IMR-90 (cell line): Measurements from ENCODE around the gene TEC. TPM values are rescaled to one million over a fixed set of nuclear protein-coding genes. Genes with fewer than 3 reads are reported as not detected.

ENCODE experiments used
- ATAC-seq: fragments of 200-7000 bp; cut with Tn5 transposase; 2 replicates; pipeline ENCODE4 v1.9.1; 2020; ENCODE audit warnings: low read depth, mild to moderate bottlenecking, moderate library complexity
- BruUV-seq: library from RNA; stranded (reverse); fragments of 400-500 nt; replicated peaks from 2 replicates; lab custom pipeline; 2021; lab: Mats Ljungman, UMichigan
- CTCF ChIA-PET: fragments of 300-600 bp; formaldehyde crosslinking; extraction: SDS; loops from one replicate; lab custom pipeline; 2021; ENCODE audit warnings: antibody characterized with exemption; lab: Yijun Ruan, JAX
- POLR2A ChIA-PET: fragments of 300-600 bp; sonication (Branson Sonifier 250); formaldehyde crosslinking; loops from one replicate; lab custom pipeline; 2022; ENCODE audit warnings: antibody characterized with exemption; ENCODE audit not compliant: unreplicated experiment; lab: Charles Lee
- DNase-seq: peaks from one replicate; pipeline ENCODE4 v3.0.0; 2013
- H2AFZ ChIP-seq: replicated peaks from 2 replicates; pipeline ENCODE3; 2013; ENCODE audit warnings: low read length, mild to moderate bottlenecking; ENCODE audit not compliant: poor library complexity
- H2AK5ac ChIP-seq: 2 replicates; pipeline ENCODE4 v1.6.1; 2013; ENCODE audit warnings: low read depth, low read length, inconsistent platforms
- H2AK9ac ChIP-seq: replicated peaks from 2 replicates; pipeline ENCODE3; 2013; ENCODE audit warnings: mild to moderate bottlenecking, low read depth, low read length, moderate library complexity; ENCODE audit not compliant: poor library complexity
- H2BK120ac ChIP-seq: 2 replicates; pipeline ENCODE4 v1.6.1; 2013; ENCODE audit warnings: low read depth, low read length, inconsistent platforms
- H2BK15ac ChIP-seq: 3 replicates; pipeline ENCODE4 v1.6.1; 2013; ENCODE audit warnings: low read depth, low read length, inconsistent platforms
- H2BK20ac ChIP-seq: 2 replicates; pipeline ENCODE4 v1.6.1; 2013; ENCODE audit warnings: low read depth, mild to moderate bottlenecking, inconsistent platforms, low read length, moderate library complexity
- H2BK5ac ChIP-seq: 2 replicates; pipeline ENCODE4 v1.6.1; 2013; ENCODE audit warnings: mild to moderate bottlenecking, low read depth, low read length, inconsistent platforms; ENCODE audit not compliant: poor library complexity, severe bottlenecking
- H3K14ac ChIP-seq: replicated peaks from 2 replicates; pipeline ENCODE4 v1.6.1; 2013; ENCODE audit warnings: low read depth, low read length, inconsistent platforms
- H3K18ac ChIP-seq: 2 replicates; pipeline ENCODE4 v1.6.1; 2013; ENCODE audit warnings: low read depth, low read length, control low read depth
- H3K23ac ChIP-seq: 2 replicates; pipeline ENCODE4 v1.6.1; 2013; ENCODE audit warnings: low read depth, low read length, inconsistent platforms
- H3K27ac ChIP-seq: 2 replicates; pipeline ENCODE4 v1.5.1; 2013; ENCODE audit warnings: mild to moderate bottlenecking, control low read depth, low read length; ENCODE audit not compliant: insufficient read depth
- H3K27me3 ChIP-seq: 2 replicates; pipeline ENCODE4 v1.6.1; 2013; ENCODE audit warnings: low read length; ENCODE audit not compliant: control insufficient read depth, insufficient read depth
- H3K36me3 ChIP-seq: 2 replicates; pipeline ENCODE4 v1.6.1; 2013; ENCODE audit warnings: low read length, mixed read lengths; ENCODE audit not compliant: control insufficient read depth, insufficient read depth
- H3K4ac ChIP-seq: 2 replicates; pipeline ENCODE4 v1.6.1; 2013; ENCODE audit warnings: low read depth, low read length, inconsistent platforms
- H3K4me1 ChIP-seq: 2 replicates; pipeline ENCODE4 v1.6.1; 2013; ENCODE audit warnings: low read length, mixed read lengths; ENCODE audit not compliant: control insufficient read depth, insufficient read depth
- H3K4me2 ChIP-seq: 2 replicates; pipeline ENCODE4 v1.6.1; 2013; ENCODE audit warnings: low read depth, mild to moderate bottlenecking, control low read depth, low read length, moderate library complexity
- H3K4me3 ChIP-seq: 2 replicates; pipeline ENCODE4 v1.5.1; 2013; ENCODE audit warnings: low read depth, mild to moderate bottlenecking, control low read depth, low read length, moderate library complexity; ENCODE audit not compliant: insufficient read depth
- H3K56ac ChIP-seq: 2 replicates; pipeline ENCODE4 v1.6.1; 2013; ENCODE audit warnings: low read length, inconsistent platforms; ENCODE audit not compliant: insufficient read depth; ENCODE audit errors: extremely low read depth
- H3K79me1 ChIP-seq, 2 experiments: 2 replicates each; pipeline ENCODE4 v1.6.1; 2013; ENCODE audit warnings: low read length in 2 of 2, inconsistent platforms in 1 of 2, low read depth in 1 of 2
- H3K9ac ChIP-seq: 2 replicates; pipeline ENCODE4 v1.6.1; 2013; ENCODE audit warnings: low read depth, low read length, control low read depth
- H3K9me1 ChIP-seq: 2 replicates; pipeline ENCODE4 v1.6.1; 2013; ENCODE audit warnings: low read length, inconsistent platforms; ENCODE audit not compliant: insufficient read depth
- H3K9me3 ChIP-seq: 2 replicates; pipeline ENCODE4 v1.6.1; 2013; ENCODE audit warnings: low read length; ENCODE audit not compliant: control insufficient read depth, insufficient read depth
- H4K20me1 ChIP-seq: 2 replicates; pipeline ENCODE4 v1.6.1; 2013; ENCODE audit warnings: low read length, inconsistent platforms; ENCODE audit not compliant: insufficient read depth
- H4K5ac ChIP-seq: 2 replicates; pipeline ENCODE4 v1.6.1; 2013; ENCODE audit warnings: mild to moderate bottlenecking, low read depth, low read length, control low read depth
- H4K8ac ChIP-seq, 2 experiments: 2 replicates each; pipeline ENCODE4 v1.6.1; 2013; ENCODE audit warnings: low read depth in 2 of 2, low read length in 2 of 2, control low read depth in 1 of 2, inconsistent platforms in 1 of 2
- H4K91ac ChIP-seq: 2 replicates; pipeline ENCODE4 v1.6.1; 2013; ENCODE audit warnings: low read depth, low read length, inconsistent platforms; ENCODE audit not compliant: insufficient read depth
- BHLHE40 ChIP-seq: fragments of 150-350 bp; IDR thresholded peaks from 2 replicates; pipeline ENCODE4 v1.6.1; 2016; ENCODE audit warnings: mild to moderate bottlenecking, low read depth, low read length
- CHD1 ChIP-seq: IDR thresholded peaks from 2 replicates; pipeline ENCODE4 v1.6.1; 2012; ENCODE audit warnings: low read depth, low read length, improper control_type of control experiment
- CTCF ChIP-seq: conservative IDR thresholded peaks from 2 replicates; pipeline ENCODE4 v1.5.1; 2012; ENCODE audit warnings: mild to moderate bottlenecking, low read depth, low read length, improper control_type of control experiment
- FOS ChIP-seq: fragments of 150-350 bp; IDR thresholded peaks from 2 replicates; pipeline ENCODE4 v1.6.1; 2016; ENCODE audit warnings: low read depth, low read length
- MXI1 ChIP-seq: IDR thresholded peaks from 2 replicates; pipeline ENCODE4 v1.6.1; 2012; ENCODE audit warnings: low read depth, mild to moderate bottlenecking, low read length, moderate library complexity, borderline replicate concordance
- WGBS, 2 experiments: methylation state at CpG; one replicate each; pipeline versions ENCODE4 v1.1.5 to v1.1.7; 2013; ENCODE audit warnings: missing lambda C conversion rate in 2 of 2; ENCODE audit not compliant: insufficient read length in 1 of 2; ENCODE audit errors: extremely low coverage in 2 of 2; 5-methylcytosine and 5-hydroxymethylcytosine counted together
- dilution Hi-C: fragments of 300-500 bp; cut with HindIII; formaldehyde crosslinking; loops from one replicate; pipeline ENCODE4 v1.14.3; 2018; ENCODE audit warnings: low sequenced_read_pairs; ENCODE audit not compliant: unreplicated experiment
- in situ Hi-C: fragments of 300-500 bp; cut with MboI; formaldehyde crosslinking; loops from 3 replicates; pipeline ENCODE4 v1.14.3; 2019; ENCODE audit warnings: low sequenced_read_pairs, inconsistent platforms, mixed read lengths
- intact Hi-C: fragments of 100-400 bp; cut with micrococcal nuclease; formaldehyde crosslinking; loops from 2 replicates; pipeline ENCODE4 v1.10.0; 2022
- polyA plus RNA-seq, 3 experiments: library from polyadenylated mRNA; depleted of rRNA; stranded (reverse); fragments of >200 nt; gene quantifications; 2 replicates each; pipeline ENCODE4 v1.2.3, GENCODE V29; 2012; ENCODE audit warnings: low replicate concordance in 1 of 3
- total RNA-seq: library from RNA; depleted of rRNA; stranded (reverse); fragments of >200 nt; gene quantifications from 2 replicates; pipeline ENCODE4 v1.2.3, GENCODE V29; 2012
- TF ChIP-seq, protein P1 (sequence below): fragments of 150-350 bp; IDR thresholded peaks from 2 replicates; pipeline ENCODE4 v1.6.1; 2016; ENCODE audit warnings: low read depth, mild to moderate bottlenecking, low read length, moderate library complexity, borderline replicate concordance

Gene TEC
- total and polyA plus RNA-seq, 2 of the 4 experiments (the other 2 are of a cell fraction), result 0.39 to 0.54 TPM

GRCh38 chr4:48157271-48157670 lies 112.4 kb downstream of the TEC start:
- Histone ChIP-seq H2BK120ac (no peak overlapping the region), H3K4ac (no peak overlapping the region), H3K4me3 (no peak overlapping the region), H2AK9ac (no peak overlapping the region), H2BK5ac (no peak overlapping the region), H3K18ac (no peak overlapping the region), H3K9me1 (no peaks in the 10 kb centered on the region), H2BK15ac (no peak overlapping the region), H3K27ac (no peak overlapping the region), H3K36me3 (no peaks in the 10 kb centered on the region), H2AK5ac (no peak overlapping the region), H3K56ac (no peak overlapping the region), H4K91ac (no peak overlapping the region), H2BK20ac (no peak overlapping the region), H3K4me1 (peaks cover 2% of the 10 kb centered on the region; the same call in 1 of the 2 replicates), H3K9me3 (peaks cover 8% of the 10 kb centered on the region), H2AFZ (no peak overlapping the region), H3K27me3 (no peaks in the 10 kb centered on the region), H4K5ac (no peak overlapping the region), H3K4me2 (no peak overlapping the region), H3K9ac (no peak overlapping the region), H4K20me1 (no peaks in the 10 kb centered on the region), H3K79me1 (no peaks in the 10 kb centered on the region), H4K8ac (no peak overlapping the region), H3K14ac (no peak overlapping the region), H3K23ac (no peak overlapping the region)
- TF ChIP-seq BHLHE40, result no peak
- no peak for TF ChIP-seq CHD1
- TF ChIP-seq, protein P1, sequence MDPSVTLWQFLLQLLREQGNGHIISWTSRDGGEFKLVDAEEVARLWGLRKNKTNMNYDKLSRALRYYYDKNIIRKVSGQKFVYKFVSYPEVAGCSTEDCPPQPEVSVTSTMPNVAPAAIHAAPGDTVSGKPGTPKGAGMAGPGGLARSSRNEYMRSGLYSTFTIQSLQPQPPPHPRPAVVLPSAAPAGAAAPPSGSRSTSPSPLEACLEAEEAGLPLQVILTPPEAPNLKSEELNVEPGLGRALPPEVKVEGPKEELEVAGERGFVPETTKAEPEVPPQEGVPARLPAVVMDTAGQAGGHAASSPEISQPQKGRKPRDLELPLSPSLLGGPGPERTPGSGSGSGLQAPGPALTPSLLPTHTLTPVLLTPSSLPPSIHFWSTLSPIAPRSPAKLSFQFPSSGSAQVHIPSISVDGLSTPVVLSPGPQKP, result no peak
- TF ChIP-seq MXI1, result no peak
- TF ChIP-seq FOS, result no peak
- no peak for TF ChIP-seq CTCF
- dilution Hi-C loops, result no loop called here
- POLR2A ChIA-PET, result no interaction called here
- no TSS peak for BruUV-seq
- no peak for DNase-seq
- intact Hi-C loops, result no loop called here
- CTCF ChIA-PET, result no interaction called here
- in situ Hi-C loops, result no loop called here
- no peak for ATAC-seq
- WGBS, 2 experiments, result no CpG with 5 or more reads among the region's 3 CpGs
